Mesodermal cell (in vitro differentiated cells): ENCODE measurements around the gene OTOG.

Source experiments
- H3K27ac ChIP-seq: 2 replicates; pipeline ENCODE4 v1.7.0; 2013; ENCODE audit warnings: mild to moderate bottlenecking, low read depth, low read length, moderate library complexity; ENCODE audit not compliant: severe bottlenecking
- H3K36me3 ChIP-seq: 2 replicates; pipeline ENCODE4 v1.7.1; 2013; ENCODE audit warnings: mild to moderate bottlenecking, low read length, moderate library complexity; ENCODE audit not compliant: control insufficient read depth, insufficient read depth
- H3K4me1 ChIP-seq: one replicate; pipeline ENCODE4 v1.7.1; 2013; ENCODE audit warnings: mild to moderate bottlenecking, low read length; ENCODE audit not compliant: insufficient read depth, control insufficient read depth, poor library complexity, severe bottlenecking
- H3K4me3 ChIP-seq: 2 replicates; pipeline ENCODE4 v1.7.0; 2013; ENCODE audit warnings: low read length, control low read depth, mild to moderate bottlenecking; ENCODE audit not compliant: insufficient read depth, poor library complexity, severe bottlenecking; ENCODE audit errors: extremely low read depth
- H3K9me3 ChIP-seq: 2 replicates; pipeline ENCODE4 v1.7.1; 2013; ENCODE audit warnings: mild to moderate bottlenecking, low read length, moderate library complexity; ENCODE audit not compliant: control insufficient read depth
- WGBS, 2 experiments: methylation state at CpG; one replicate each; pipeline ENCODE4 v1.1.5; 2013; ENCODE audit warnings: missing lambda C conversion rate in 2 of 2; ENCODE audit not compliant: insufficient coverage in 2 of 2; 5-methylcytosine and 5-hydroxymethylcytosine counted together

Gene OTOG

DNA sequence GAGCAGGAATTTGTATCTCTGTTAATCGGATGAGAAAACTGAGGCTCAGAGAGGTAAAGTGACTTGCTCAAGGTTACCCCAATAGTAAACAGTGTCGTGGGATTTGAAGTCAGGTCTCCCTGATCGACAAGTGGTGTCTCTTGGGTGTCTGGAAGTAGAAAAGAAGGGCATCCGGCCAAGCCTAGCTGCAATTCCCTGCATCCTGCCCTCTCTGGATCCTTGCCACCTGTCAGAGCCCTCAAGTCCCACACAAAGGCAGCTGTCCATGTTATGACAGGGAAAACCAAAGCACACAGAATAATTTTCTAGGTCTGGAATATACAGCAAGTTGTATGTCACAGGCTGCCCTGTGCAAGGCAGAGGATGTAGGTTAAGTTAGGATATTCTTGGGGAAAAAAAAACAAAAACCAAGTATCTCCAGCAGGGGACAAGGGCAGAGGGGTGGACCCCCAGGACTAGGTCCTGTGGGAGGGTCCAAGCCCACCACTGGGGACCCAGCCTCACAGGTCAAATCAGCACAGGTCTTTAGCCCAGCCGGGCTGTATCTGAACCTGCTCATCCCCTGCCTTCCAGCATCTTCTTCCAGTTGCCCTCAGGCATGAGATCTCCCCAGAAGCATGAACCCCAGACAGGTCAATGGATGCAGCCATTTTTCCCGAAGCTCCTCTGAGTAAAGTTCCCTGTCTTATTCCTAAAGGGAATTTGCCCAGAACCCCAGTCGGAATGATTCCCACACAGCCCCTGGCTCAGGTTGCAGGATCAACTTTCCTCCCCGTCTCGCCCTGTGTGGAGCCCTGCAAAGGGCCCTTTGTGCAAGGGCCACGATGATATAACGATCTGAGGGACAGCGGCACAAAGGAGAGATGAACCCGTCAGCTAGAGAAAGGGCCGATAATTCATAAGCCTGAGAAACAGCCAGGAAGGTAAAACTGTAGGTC, 17.9 kb upstream of the OTOG start:
- no peaks in the 10 kb centered on the region for H3K36me3 ChIP-seq
- WGBS, 2 experiments = 86 to 87% methylated on average over 13 to 14 of the region's 14 CpGs

DNA sequence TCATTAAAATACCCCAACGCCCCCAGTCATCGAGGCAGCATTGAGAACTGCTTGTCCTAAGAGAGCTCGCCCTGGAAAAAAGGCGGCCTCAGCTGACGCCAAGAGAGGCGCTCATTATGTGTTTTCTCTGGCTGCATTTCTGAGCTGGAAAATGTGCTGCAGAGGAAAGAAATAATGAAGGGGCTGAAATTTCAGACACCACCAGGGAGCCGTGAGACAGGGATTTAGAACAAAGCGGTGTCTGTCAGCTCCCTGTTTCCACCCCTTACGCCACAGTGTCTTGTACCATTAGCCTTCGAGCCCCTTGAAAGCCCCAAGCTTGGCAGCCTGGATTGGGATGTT, 17.2 kb upstream of the OTOG start:
- 85 to 87% methylated on average over 9 to 10 of the region's 10 CpGs for WGBS, 2 experiments

More for the DNA sequence above, 17.9 kb upstream of the OTOG start:
- Histone ChIP-seq H3K4me3 (no peak overlapping the region), H3K4me1 (peaks cover 5% of the 10 kb centered on the region), H3K27ac (no peak overlapping the region), H3K9me3 (no peaks in the 10 kb centered on the region)

DNA sequence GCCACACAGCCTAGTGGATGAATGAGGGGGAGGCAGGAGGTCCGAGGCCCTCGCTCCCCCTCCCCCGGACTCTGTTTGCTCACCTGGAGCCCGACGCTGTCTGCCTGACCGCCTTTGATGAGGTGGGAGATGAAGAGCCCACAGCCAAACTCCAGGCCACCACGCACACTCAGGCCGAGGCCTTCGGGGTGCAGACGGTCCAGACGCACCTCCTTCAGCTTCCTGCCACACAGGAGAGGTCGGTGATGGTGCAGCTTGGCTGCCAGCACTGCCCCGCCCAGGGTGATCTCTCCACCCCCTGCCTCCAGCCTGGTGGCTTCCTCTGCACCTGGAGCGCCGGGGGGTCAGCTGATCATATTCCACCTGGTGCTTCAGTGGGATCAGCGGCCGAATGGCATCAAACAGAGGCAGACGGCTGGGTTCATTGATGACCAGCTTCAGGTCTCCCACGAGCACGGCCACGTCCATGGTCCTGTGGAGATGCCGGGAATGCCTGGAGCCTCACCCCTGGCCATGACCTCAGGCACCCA, 15.9 kb upstream of the OTOG start:
- Histone ChIP-seq H3K27ac (no peak overlapping the region), H3K9me3 (no peaks in the 10 kb centered on the region), H3K36me3 (no peaks in the 10 kb centered on the region), H3K4me1 (peaks cover 5% of the 10 kb centered on the region), H3K4me3 (no peak overlapping the region)
- 91 to 93% methylated on average over 12 to 17 of the region's 22 CpGs for WGBS, 2 experiments

More for the DNA sequence above, 17.2 kb upstream of the OTOG start:
- Histone ChIP-seq H3K4me3 (no peak overlapping the region), H3K9me3 (no peaks in the 10 kb centered on the region), H3K27ac (no peak overlapping the region), H3K4me1 (peaks cover 5% of the 10 kb centered on the region), H3K36me3 (no peaks in the 10 kb centered on the region)

DNA sequence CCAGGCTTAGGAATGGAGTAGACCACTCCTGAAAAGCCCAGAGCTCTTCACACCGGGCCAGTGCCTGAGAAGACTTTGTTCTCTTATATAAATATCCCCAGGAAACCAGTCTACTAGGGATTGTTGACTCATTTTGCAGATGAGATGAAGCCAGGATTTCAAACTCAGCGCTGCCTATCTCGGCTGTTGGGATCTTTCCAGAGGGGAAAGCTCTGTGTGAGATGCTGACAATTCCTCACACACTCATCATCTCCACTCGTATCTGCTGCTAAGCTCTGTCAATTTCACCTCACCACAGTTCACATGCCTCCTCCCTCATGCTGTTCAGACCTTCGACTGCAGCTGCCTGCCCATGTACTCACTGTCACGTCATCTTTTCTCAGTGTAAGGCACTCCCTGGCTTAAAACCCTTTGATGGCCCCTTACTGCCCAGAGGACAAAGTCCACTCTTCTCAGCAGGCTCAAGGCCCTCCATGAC, 15.4 kb upstream of the OTOG start:
- WGBS, 2 experiments = 84 to 89% methylated on average over 3 to 5 of the region's 6 CpGs
- Histone ChIP-seq H3K27ac (no peak overlapping the region), H3K4me3 (no peak overlapping the region)

DNA sequence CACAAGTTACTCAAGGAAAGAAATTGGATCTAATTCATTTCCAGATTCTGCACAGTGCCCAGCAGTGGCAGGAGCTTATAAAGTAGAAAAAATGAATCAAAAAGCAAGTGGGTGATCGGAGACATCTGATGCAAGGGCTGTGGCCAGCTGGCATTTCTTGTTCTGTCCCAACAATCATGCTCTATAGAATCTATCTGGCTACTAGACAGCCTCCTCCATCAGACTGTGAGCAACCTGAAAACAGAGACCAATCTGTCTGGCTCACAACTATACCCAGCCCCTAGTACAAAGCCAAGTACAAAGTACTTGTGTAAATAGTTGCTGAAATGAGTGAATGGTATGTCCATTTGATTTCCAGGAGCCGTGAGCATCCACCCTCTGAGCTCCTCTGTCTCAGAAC, 14.3 kb upstream of the OTOG start:
- 79 to 100% methylated on average over 2 of the region's 2 CpGs for WGBS, 2 experiments
- Histone ChIP-seq H3K27ac (no peak overlapping the region), H3K36me3 (no peaks in the 10 kb centered on the region), H3K9me3 (no peaks in the 10 kb centered on the region), H3K4me1 (peaks cover 5% of the 10 kb centered on the region), H3K4me3 (no peak overlapping the region)

More for the DNA sequence above, 15.4 kb upstream of the OTOG start:
- H3K36me3 ChIP-seq = no peaks in the 10 kb centered on the region
- no peaks in the 10 kb centered on the region for H3K9me3 ChIP-seq
- peaks cover 5% of the 10 kb centered on the region for H3K4me1 ChIP-seq

DNA sequence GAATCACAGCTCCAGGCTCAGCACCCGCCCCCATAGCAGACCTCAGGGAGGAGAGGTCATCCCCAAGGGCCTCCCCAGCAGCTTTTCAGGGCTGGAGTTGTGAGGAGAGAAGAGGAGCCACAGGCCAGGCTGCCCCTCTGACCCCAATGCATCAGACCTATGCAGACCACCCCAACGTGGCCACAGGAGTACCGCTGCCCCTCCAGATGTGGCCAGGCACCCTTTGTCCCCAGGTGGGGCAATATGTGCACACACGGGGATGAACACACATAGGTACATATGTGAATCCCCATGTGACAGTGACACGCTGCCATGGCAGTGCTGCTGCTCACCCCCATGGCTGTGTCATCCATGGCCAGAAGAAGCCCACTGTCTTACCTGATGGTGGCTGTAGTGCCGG, 13.7 kb upstream of the OTOG start:
- no peaks in the 10 kb centered on the region for H3K36me3 ChIP-seq
- H3K27ac ChIP-seq = no peak overlapping the region
- H3K9me3 ChIP-seq = no peaks in the 10 kb centered on the region
- H3K4me1 ChIP-seq = peaks cover 5% of the 10 kb centered on the region
- no peak overlapping the region for H3K4me3 ChIP-seq
- WGBS, 2 experiments = 81 to 93% methylated on average over 6 of the region's 6 CpGs

DNA sequence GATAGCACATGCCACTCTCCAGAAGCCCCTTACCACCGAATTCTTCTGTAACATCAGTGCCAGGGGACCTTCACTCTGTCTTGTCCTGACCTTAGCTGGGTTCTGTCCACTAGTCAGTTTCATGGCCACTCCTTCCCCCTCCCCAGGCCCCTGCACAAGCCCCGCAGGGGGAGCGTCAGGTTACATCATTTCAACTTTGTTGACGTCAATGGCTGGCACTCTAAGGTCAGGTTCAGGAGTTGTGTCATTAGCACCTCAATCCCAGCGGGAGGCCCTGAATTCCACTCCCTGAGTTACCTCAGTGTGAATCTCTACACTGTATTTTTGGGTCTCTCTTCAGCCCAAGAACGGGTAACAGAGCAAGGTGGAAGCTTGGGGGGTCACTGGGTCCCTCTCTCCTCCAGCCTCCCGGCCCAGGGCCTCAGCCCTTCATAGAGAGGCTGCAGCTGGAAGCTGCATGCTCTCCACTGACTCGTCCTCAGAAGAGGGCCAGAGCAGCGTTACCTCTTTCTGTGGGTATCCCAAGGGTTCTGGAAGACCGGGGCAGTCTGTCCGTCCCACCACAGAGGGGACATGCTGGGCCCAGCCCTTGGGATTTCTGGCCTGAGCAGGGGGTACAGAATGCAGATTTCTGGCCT, 13.2 kb upstream of the OTOG start:
- H3K36me3 ChIP-seq = no peaks in the 10 kb centered on the region
- 64 to 67% methylated on average over 10 to 11 of the region's 11 CpGs for WGBS, 2 experiments
- no peak overlapping the region for H3K27ac ChIP-seq
- H3K4me1 ChIP-seq = peaks cover 5% of the 10 kb centered on the region
- H3K4me3 ChIP-seq = no peak overlapping the region
- H3K9me3 ChIP-seq = no peaks in the 10 kb centered on the region

DNA sequence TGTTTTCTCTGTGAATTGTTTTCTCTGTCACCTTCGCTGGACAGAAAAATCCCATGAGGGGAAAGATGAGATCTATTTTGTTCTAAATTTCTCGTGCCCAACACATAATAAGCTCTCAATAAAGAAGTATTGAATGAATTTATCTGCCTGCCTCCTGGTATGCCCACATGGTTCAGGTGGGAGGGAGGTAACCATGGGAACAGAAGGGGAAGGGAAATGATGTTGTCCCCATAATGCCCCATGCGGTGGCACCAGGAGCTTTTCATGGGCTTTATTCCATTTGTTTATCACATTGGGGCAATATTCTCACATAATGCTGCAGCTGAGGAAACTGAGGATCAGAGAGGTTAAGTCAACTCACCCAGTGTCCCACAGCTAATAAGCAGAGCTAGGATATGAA, 11.6 kb upstream of the OTOG start:
- 80% methylated on average over 1 of the region's 3 CpGs; no CpG with 5 or more reads in 1 of the 2 experiments for WGBS, 2 experiments
- no peaks in the 10 kb centered on the region for H3K9me3 ChIP-seq
- no peak overlapping the region for H3K4me3 ChIP-seq
- H3K27ac ChIP-seq = no peak overlapping the region
- peaks cover 5% of the 10 kb centered on the region for H3K4me1 ChIP-seq
- no peaks in the 10 kb centered on the region for H3K36me3 ChIP-seq

DNA sequence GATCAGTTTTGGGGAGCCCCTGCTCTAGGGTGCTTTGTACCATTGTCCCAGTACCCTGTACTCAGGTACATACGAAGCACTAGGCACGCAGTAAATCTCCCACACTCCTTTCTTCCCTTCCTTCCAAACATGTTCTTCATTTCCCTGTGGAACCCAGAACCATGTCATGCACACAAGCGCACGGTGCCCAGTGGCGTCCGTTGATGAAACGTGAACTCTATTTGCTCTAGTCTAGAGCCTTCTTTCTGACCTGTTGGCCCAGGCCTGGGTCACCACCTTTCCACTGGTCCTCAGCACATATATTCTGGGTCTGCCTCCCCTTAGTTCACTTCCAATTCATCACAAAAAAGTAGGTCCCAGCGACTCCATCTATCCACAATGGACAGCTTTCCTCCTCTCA, 9.8 kb upstream of the OTOG start:
- Histone ChIP-seq H3K36me3 (no peaks in the 10 kb centered on the region), H3K9me3 (no peaks in the 10 kb centered on the region), H3K4me1 (no peaks in the 10 kb centered on the region), H3K27ac (no peak overlapping the region), H3K4me3 (no peak overlapping the region)
- WGBS, 2 experiments = 84 to 86% methylated on average over 8 of the region's 8 CpGs

DNA sequence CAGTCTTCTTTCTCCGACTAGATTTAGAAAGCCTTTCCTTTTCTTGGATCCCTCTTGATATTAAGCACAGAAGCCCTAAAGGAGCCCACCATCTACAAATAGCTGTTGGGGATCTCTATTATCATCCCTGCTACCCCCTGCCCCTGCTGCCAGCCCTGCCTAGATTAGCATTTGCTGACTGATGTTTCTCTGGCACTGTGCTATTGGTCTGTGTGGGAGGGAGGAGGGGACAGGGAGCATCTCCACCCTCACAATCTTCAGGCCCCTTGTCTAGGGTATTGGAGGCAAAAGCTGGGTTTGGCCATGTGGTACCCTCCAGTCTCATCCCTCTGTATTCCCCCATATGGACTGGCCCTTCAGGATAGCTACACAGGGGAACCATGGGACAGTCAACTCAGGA, 9.0 kb upstream of the OTOG start:
- no peaks in the 10 kb centered on the region for H3K9me3 ChIP-seq
- H3K4me3 ChIP-seq = no peak overlapping the region
- H3K27ac ChIP-seq = no peak overlapping the region
- H3K36me3 ChIP-seq = no peaks in the 10 kb centered on the region
- WGBS, 2 experiments = 100% methylated on average over 1 of the region's 1 CpG
- H3K4me1 ChIP-seq = no peaks in the 10 kb centered on the region
